DMS 273 (cell line): ENCODE results near the gene MXD3.
"Not testable (repeated sequence)": the region's sequence is repeated elsewhere in the genome, so short reads cannot be mapped to it uniquely, and the experiment has no call there.

Source experiments
- DNase-seq: peaks from one replicate; lab custom pipeline; 2025; ENCODE audit not compliant: unreplicated experiment; lab: John Stamatoyannopoulos, UW

Gene MXD3

GRCh38 chr5:177344891-177345290, 33.2 kb upstream of the MXD3 start:
- DNase-seq = no peak

GRCh38 chr5:177343777-177344176, 32.1 kb upstream of the MXD3 start:
- DNase-seq = no peak

- not testable (repeated sequence) for DNase-seq
Observed at GRCh38 chr5:177343000-177343399, 31.3 kb upstream of the MXD3 start.

- DNase-seq = no peak
Observed at GRCh38 chr5:177339107-177339638, 27.5 kb upstream of the MXD3 start.

- DNase-seq = no peak
Observed at GRCh38 chr5:177338251-177339106, 26.8 kb upstream of the MXD3 start.

- DNase-seq = no peak
Observed at GRCh38 chr5:177336603-177337494, 25.2 kb upstream of the MXD3 start.

- peak; percentile 72 for DNase-seq
Observed at GRCh38 chr5:177336112-177336511, 24.4 kb upstream of the MXD3 start.

- DNase-seq = no peak
Observed at GRCh38 chr5:177335701-177336065, 24.0 kb upstream of the MXD3 start.

- no peak for DNase-seq
Observed at GRCh38 chr5:177334781-177335700, 23.3 kb upstream of the MXD3 start.

GRCh38 chr5:177334155-177334551, 22.5 kb upstream of the MXD3 start:
- DNase-seq = no peak

GRCh38 chr5:177333420-177334154, 21.9 kb upstream of the MXD3 start:
- no peak for DNase-seq

GRCh38 chr5:177332896-177333260, 21.2 kb upstream of the MXD3 start:
- DNase-seq = no peak

- DNase-seq = no peak
Observed at GRCh38 chr5:177332031-177332895, 20.6 kb upstream of the MXD3 start.

- DNase-seq = no peak
Observed at GRCh38 chr5:177330991-177331842, 19.5 kb upstream of the MXD3 start.

GRCh38 chr5:177329883-177330282, 18.2 kb upstream of the MXD3 start:
- DNase-seq = no peak

GRCh38 chr5:177328545-177329231, 17.0 kb upstream of the MXD3 start:
- DNase-seq = no peak
